Measurements from ENCODE around the gene STK31. TPM values are rescaled to one million over a fixed set of nuclear protein-coding genes. Genes with fewer than 3 reads are reported as not detected.

Gene STK31
- total and polyA plus RNA-seq, 2 donors (not counting 3 experiments of a cell fraction or from before 2014, with no cell fraction given), result 0.44 TPM; not detected in 1

DNA sequence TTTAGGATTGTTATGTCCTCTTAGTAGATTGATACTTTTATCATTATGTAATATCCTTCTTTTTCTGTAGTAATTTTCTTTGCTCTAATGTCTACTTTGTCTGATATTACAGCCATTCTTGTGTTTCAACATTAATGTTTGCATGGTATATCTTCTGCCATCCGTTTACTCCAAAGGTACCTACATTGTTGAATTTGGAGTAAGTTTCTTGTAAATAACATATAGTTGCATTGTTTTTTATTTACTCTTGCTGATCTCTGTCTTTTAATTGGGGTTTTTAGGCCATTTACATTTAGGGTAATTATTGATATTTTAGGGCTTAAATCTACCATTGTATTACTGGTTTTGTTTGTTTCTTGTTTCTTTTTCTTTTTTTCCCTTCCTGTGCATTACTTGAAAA lies 100.1 kb downstream of the STK31 start:
- TF ChIP-seq MYC (IDR thresholded peaks at IDR 0.05; ENCODE audit: low read depth, low read length) (no peak), POLR2A (IDR thresholded peaks at IDR 0.05; ENCODE audit: low read depth, low read length) (no peak), JUN (IDR thresholded peaks at IDR 0.05; ENCODE audit: borderline replicate concordance, insufficient read depth, insufficient read length, low read depth) (no peak), FOS (IDR thresholded peaks at IDR 0.05; ENCODE audit: borderline replicate concordance, insufficient read depth, low read length) (no peak), POLR2AphosphoS5 (IDR thresholded peaks at IDR 0.05; ENCODE audit: insufficient read depth, low read depth, low read length) (no peak), CTCF (IDR thresholded peaks at IDR 0.05; ENCODE audit: extremely low read depth in 1 of 2, insufficient read depth in 1 of 2, low read depth in 1 of 2, low read length in 2 of 2) (no peak), EZH2 (IDR thresholded peaks at IDR 0.05; ENCODE audit: borderline replicate concordance, low read depth, low read length, severe bottlenecking) (no peak), GATA2 (IDR thresholded peaks at IDR 0.05; ENCODE audit: insufficient read depth, insufficient read length, low read depth, low read length) (no peak)
- TF ChIP-seq, protein P1, sequence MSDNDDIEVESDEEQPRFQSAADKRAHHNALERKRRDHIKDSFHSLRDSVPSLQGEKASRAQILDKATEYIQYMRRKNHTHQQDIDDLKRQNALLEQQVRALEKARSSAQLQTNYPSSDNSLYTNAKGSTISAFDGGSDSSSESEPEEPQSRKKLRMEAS (IDR thresholded peaks at IDR 0.05; ENCODE audit: insufficient read depth, insufficient read length), result no peak
- Histone ChIP-seq H4K20me1 (replicated peaks; ENCODE audit: control insufficient read depth, extremely low read depth, insufficient read depth, low read length) (no peaks in the 10 kb centered on the region), H3K9me1 (replicated peaks; ENCODE audit: control insufficient read depth, extremely low read depth, insufficient read depth, low read length) (no peaks in the 10 kb centered on the region), H2AFZ (ENCODE audit: low read depth, low read length) (no peak overlapping the region), H3K27me3 (ENCODE audit: control insufficient read depth in 2 of 2, insufficient read depth in 2 of 2, low read length in 2 of 2) (no peaks in the 10 kb centered on the region), H3K36me3 (ENCODE audit: control insufficient read depth in 2 of 2, extremely low read depth in 1 of 2, insufficient read depth in 2 of 2, low read length in 2 of 2) (no peaks in the 10 kb centered on the region), H3K79me2 (ENCODE audit: control insufficient read depth, insufficient read depth, low read length) (no peaks in the 10 kb centered on the region), H3K4me1 (ENCODE audit: control insufficient read depth, extremely low read depth, insufficient read depth, low read length) (no peaks in the 10 kb centered on the region), H3K27ac (ENCODE audit: insufficient read depth, low read depth, low read length) (no peak overlapping the region), H3K4me2 (ENCODE audit: insufficient read depth, low read length) (no peak overlapping the region), H3K9me3 (replicated peaks; ENCODE audit: control insufficient read depth, insufficient read depth, low read length) (no peaks in the 10 kb centered on the region), H3K4me3 (replicated peaks in 1 of 3; ENCODE audit: insufficient read depth in 1 of 3, low read depth in 1 of 3, low read length in 3 of 3) (no peak overlapping the region), H3K9ac (replicated peaks; ENCODE audit: extremely low read depth, insufficient read depth, low read length) (no peak overlapping the region)
- FAIRE-seq (no peak), DNase-seq (ENCODE audit: low read depth, low spot score) (no peak)
- ChIA-PET POLR2A (no interaction called here), CTCF (no interaction called here)
- intact Hi-C loops (cut with micrococcal nuclease) (no loop called here), dilution Hi-C loops (cut with MboI; ENCODE audit: extremely low pct_ligation_motif_present, low sequenced_read_pairs) (no loop called here)
- no TSS peak for BruUV-seq (replicated peaks)
